NT2/D1 (cell line): ENCODE results near the gene CXorf58.

Source experiments
- DNase-seq: peaks from one replicate; pipeline ENCODE4 v3.0.0-alpha.2; 2011; ENCODE audit warnings: low read depth, low spot score
- H3K27me3 ChIP-seq: 2 replicates; pipeline ENCODE4 v1.6.0; 2011; ENCODE audit warnings: mild to moderate bottlenecking; ENCODE audit not compliant: insufficient read length, insufficient read depth
- H3K36me3 ChIP-seq: 2 replicates; pipeline ENCODE4 v1.6.1; 2011; ENCODE audit warnings: mild to moderate bottlenecking, low read length, mixed read lengths; ENCODE audit not compliant: insufficient read depth, insufficient read length
- H3K4me1 ChIP-seq: 2 replicates; pipeline ENCODE4 v1.5.1; 2011; ENCODE audit not compliant: insufficient read depth, insufficient read length
- H3K4me3 ChIP-seq: 2 replicates; pipeline ENCODE4 v1.5.1; 2011; ENCODE audit warnings: low read depth; ENCODE audit not compliant: insufficient read length
- H3K9ac ChIP-seq: 2 replicates; pipeline ENCODE4 v1.6.0; 2011; ENCODE audit warnings: low read depth; ENCODE audit not compliant: insufficient read length
- H3K9me3 ChIP-seq: 2 replicates; pipeline ENCODE4 v1.5.1; 2011; ENCODE audit warnings: mild to moderate bottlenecking, low read length; ENCODE audit not compliant: insufficient read depth
- SUZ12 ChIP-seq: IDR thresholded peaks from 2 replicates; pipeline ENCODE4 v1.6.1; 2011; ENCODE audit not compliant: insufficient read length, insufficient read depth; ENCODE audit errors: extremely low read depth
- YY1 ChIP-seq: IDR thresholded peaks from 2 replicates; pipeline ENCODE4 v1.6.1; 2011; ENCODE audit not compliant: insufficient read length, insufficient read depth
- ZNF274 ChIP-seq: IDR thresholded peaks from 2 replicates; pipeline ENCODE4 v1.6.1; 2011; ENCODE audit warnings: mild to moderate bottlenecking, low read depth, low read length

The CXorf58 gene

DNA sequence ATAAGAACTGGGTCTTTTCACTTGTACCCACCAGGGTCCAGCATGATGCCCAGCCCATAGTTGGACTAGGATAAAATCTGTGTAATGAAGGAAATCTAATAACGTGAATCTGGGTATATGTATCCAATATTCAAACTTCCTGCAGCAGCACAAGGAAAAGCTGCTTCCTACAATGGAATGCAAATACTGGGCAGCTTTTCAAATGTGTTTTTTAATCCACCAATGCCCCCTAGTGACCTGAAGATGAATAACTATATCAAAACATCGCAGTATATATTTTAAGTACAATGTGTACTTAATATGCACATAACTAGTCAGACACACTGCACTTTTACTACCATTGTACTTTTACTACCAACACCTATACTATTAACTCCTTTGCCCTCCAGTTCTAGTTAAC, 5.4 kb upstream of the CXorf58 start:
- Histone ChIP-seq H3K9ac (no peak overlapping the region), H3K27me3 (no peaks in the 10 kb centered on the region), H3K4me1 (peaks cover 6% of the 10 kb centered on the region), H3K36me3 (no peaks in the 10 kb centered on the region), H3K9me3 (no peaks in the 10 kb centered on the region), H3K4me3 (no peak overlapping the region)
- no peak for TF ChIP-seq ZNF274
- no peak for DNase-seq

- no peak for DNase-seq
- Histone ChIP-seq H3K27me3 (no peaks in the 10 kb centered on the region), H3K9me3 (no peaks in the 10 kb centered on the region), H3K4me3 (no peak overlapping the region), H3K4me1 (peaks cover 6% of the 10 kb centered on the region), H3K9ac (no peak overlapping the region), H3K36me3 (no peaks in the 10 kb centered on the region)
- no peak for TF ChIP-seq ZNF274
- TF ChIP-seq SUZ12: no peak
Observed at GRCh38 chrX:23904096-23904495, 3.7 kb upstream of the CXorf58 start.

DNA sequence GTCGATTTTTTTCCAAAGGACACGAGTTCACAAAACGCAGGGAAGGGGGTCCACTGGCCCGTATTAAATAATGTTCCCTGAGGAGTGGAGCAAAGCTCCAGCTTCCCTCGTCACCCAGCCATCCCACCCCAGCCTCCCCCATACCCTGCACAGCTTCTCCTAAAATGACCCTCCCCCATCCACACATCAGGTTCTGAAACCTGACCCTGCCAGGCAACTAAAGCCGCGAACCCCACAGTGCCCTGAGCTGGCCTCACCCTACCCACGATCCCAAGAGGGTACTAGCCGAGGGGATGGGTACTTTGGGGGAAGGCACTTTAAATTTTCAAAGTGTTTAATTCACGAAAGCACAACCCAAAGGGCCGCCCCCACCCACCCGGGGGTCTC, 702 bp upstream of the CXorf58 start:
- Histone ChIP-seq H3K9me3 (no peaks in the 10 kb centered on the region), H3K9ac (peak overlapping the region; percentile 81), H3K36me3 (no peaks in the 10 kb centered on the region), H3K4me3 (peak overlapping the region; percentile 65), H3K4me1 (no peaks in the 10 kb centered on the region), H3K27me3 (no peaks in the 10 kb centered on the region)
- no peak for DNase-seq
- TF ChIP-seq YY1: no peak
- TF ChIP-seq ZNF274: no peak
- no peak for TF ChIP-seq SUZ12

DNA sequence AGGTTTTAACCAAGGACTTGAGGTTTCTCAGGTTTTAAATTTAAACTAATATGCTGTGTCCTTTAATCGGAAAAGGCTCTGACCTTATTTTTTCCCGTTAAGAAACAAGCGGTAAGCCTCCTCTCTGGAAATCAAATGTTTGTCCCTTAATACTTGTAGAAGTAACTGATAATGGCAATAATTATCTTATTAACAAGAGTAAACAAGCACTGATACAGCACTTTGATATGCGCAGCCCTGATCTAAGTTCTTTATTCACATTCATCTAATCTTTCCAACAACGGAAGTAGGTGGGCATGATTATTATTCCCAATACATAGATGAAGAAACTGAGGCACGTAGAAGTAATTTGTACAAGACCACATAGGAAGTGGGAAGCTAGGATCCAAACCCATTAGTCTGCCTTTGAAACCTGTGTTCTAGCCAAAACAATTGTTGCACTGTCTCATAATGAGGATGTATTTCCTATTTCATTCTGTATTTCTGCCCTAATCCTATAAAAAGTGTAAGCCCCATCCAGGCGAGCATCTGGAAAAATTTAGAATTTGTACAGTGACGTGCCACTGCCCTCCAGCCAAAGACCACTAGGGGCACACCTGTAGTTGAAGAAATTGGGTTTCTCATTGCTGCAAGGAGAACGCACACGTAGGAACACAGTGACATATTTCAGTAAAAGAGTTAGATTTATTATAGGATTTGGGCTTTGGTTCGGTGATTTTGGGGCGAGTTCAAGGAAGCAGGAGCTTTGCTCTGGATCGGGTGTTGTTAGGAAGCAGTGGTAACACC, 606 bp downstream of the CXorf58 start:
- no peaks in the 10 kb centered on the region for H3K4me1 ChIP-seq
- DNase-seq: no peak
- peak overlapping the region; percentile 36 for H3K9ac ChIP-seq
- no peak overlapping the region for H3K4me3 ChIP-seq
- H3K36me3 ChIP-seq: no peaks in the 10 kb centered on the region
- H3K27me3 ChIP-seq: no peaks in the 10 kb centered on the region
- H3K9me3 ChIP-seq: no peaks in the 10 kb centered on the region
- TF ChIP-seq SUZ12 (no peak), ZNF274 (no peak), YY1 (no peak)

DNA sequence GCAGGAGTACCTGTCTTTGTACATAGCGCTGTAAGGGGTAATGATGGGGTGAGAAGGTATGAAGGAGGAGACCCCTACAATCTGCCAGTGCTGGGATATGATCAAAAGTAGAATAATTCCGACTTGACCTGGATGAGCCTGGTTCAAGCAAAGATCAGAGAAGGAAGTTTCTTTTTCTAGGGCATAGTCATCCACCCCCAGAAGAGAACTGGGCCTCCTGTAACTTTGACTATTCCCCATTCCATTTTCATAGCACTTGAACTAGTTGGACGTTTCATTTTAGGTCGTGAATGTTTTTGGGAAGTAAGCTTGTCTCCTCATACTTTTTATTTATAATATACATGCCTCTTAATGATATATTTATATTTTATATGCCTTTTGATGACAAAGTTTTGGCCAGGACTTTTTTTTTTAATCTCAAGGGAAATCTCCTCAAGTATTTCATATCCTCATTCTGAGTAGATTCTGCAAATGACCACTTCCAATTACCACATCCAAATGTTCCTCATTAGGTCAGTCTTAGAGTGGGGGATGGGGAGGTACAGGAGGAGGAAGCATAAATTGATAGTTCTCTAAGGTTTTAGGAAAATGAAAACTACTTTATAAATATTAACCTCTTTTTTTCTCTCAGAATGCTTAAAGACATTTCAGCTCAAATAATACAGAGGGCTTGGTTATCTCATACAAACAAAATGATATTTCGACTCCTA, 3.5 kb downstream of the CXorf58 start:
- TF ChIP-seq SUZ12 (no peak), YY1 (no peak), ZNF274 (no peak)
- Histone ChIP-seq H3K4me3 (no peak overlapping the region), H3K27me3 (no peaks in the 10 kb centered on the region), H3K4me1 (no peaks in the 10 kb centered on the region), H3K36me3 (no peaks in the 10 kb centered on the region), H3K9ac (no peak overlapping the region), H3K9me3 (no peaks in the 10 kb centered on the region)
- DNase-seq: no peak

DNA sequence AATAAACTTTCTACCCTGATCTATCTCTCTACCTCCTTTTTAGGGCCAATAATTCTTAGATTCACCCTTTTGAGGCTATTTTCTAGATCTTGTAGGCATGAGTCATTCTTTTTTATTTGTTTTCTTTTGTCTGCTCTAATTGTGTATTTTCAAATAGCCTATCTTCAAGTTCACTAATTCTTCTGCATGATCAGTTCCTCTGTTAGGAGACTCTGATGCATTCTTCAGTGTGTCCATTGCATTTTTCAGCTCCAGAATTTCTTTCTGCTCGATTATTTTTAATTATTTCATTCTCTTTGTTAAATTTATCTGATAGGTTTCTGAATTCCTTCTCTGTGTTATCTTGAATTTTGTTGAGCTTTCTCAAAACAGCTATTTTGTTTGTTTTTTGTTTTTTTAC, 11.3 kb downstream of the CXorf58 start:
- Histone ChIP-seq H3K36me3 (no peaks in the 10 kb centered on the region), H3K9me3 (no peaks in the 10 kb centered on the region), H3K4me3 (no peak overlapping the region), H3K4me1 (no peaks in the 10 kb centered on the region), H3K27me3 (no peaks in the 10 kb centered on the region), H3K9ac (no peak overlapping the region)
- DNase-seq: no peak
- no peak for TF ChIP-seq ZNF274
- no peak for TF ChIP-seq YY1
- no peak for TF ChIP-seq SUZ12

DNA sequence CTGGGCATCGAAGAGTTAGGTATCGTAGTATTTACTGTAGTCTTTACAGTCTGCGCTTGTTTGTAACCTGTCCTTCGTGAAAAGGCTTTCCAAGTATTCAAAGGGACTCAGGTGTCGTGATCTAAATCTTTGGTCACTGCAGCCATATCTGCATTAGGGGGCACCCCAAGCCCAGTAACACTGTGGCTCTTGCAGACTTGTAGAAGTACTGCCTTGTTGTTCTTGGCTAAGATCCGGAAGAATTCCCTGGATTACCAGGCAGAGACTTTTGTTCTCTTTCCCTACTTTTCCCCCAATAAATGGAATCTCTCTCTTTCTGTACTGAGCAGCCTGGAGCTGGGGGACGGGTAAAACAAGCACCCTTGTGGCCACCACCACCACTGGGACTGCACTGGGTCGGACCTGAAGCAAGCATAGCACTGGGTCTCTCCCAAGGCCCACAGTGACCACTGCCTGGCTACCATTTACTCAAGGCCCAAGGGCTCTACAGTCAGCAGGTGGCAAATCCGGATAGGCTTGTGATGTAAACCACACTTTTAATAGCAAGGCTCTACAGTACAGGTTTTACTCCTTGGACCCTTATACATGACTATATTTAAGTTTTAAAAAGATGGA, 12.0 kb downstream of the CXorf58 start:
- H3K4me1 ChIP-seq: no peaks in the 10 kb centered on the region
- peak overlapping the region; percentile 58 for H3K9ac ChIP-seq
- DNase-seq: no peak
- no peak for TF ChIP-seq YY1
- no peak for TF ChIP-seq SUZ12
- TF ChIP-seq ZNF274: no peak
- H3K36me3 ChIP-seq: no peaks in the 10 kb centered on the region
- no peaks in the 10 kb centered on the region for H3K9me3 ChIP-seq
- H3K27me3 ChIP-seq: no peaks in the 10 kb centered on the region
- H3K4me3 ChIP-seq: no peak overlapping the region
